Measurements from ENCODE around the gene INTS2. TPM values are rescaled to one million over a fixed set of nuclear protein-coding genes. Genes with fewer than 3 reads are reported as not detected.

Gene INTS2
- 9.8 and 10.6 TPM in 2 replicates for total RNA-seq

- no peak for TF ChIP-seq CTCF (IDR thresholded peaks at IDR 0.05; ENCODE audit: extremely low read depth, low read depth, low read length)
- peak within 1 kb of the TSS; percentile 75 for H3K27ac ChIP-seq (ENCODE audit: low read depth, low read length)
- H3K36me3 ChIP-seq (ENCODE audit: insufficient read depth, low read length) = peaks cover 13% of the 10 kb centered on the region
- peaks cover 11% of the 10 kb centered on the region for H3K79me2 ChIP-seq (ENCODE audit: insufficient read depth, low read length)
- no peaks in the 10 kb centered on the region for H3K9me3 ChIP-seq (ENCODE audit: low read depth, low read length)
- peak within 1 kb of the TSS; percentile 95 for H2AFZ ChIP-seq (ENCODE audit: low read length)
- H3K27me3 ChIP-seq (ENCODE audit: insufficient read depth, low read length) = no peaks in the 10 kb centered on the region
- DNase-seq (ENCODE audit: insufficient read length, low spot score, missing footprints) = peak; percentile 96
- H4K20me1 ChIP-seq (ENCODE audit: insufficient read depth, low read length) = no peaks in the 10 kb centered on the region
- H3K4me3 ChIP-seq (ENCODE audit: insufficient read depth, low read length) = peak within 1 kb of the TSS; percentile 84
- H3K4me2 ChIP-seq (ENCODE audit: insufficient read depth, low read length) = peak within 1 kb of the TSS; percentile 91
- peaks cover 15% of the 10 kb centered on the region for H3K4me1 ChIP-seq (ENCODE audit: insufficient read depth, low read length)
Measured at GRCh38 chr17:61927208-61928100, at the start of gene INTS2. Gene INTS2 (minus strand): TSS chr17:61927982. CDS start chr17:61926644, 1,338 bp downstream.

- no peaks in the 10 kb centered on the region for H3K27me3 ChIP-seq (ENCODE audit: insufficient read depth, low read length)
- no peak for TF ChIP-seq CTCF (IDR thresholded peaks at IDR 0.05; ENCODE audit: extremely low read depth, low read depth, low read length)
- H3K36me3 ChIP-seq (ENCODE audit: insufficient read depth, low read length) = peaks cover 32% of the 10 kb centered on the region
- no peak overlapping the region for H3K27ac ChIP-seq (ENCODE audit: low read depth, low read length)
- H3K9me3 ChIP-seq (ENCODE audit: low read depth, low read length) = no peaks in the 10 kb centered on the region
- no peak overlapping the region for H2AFZ ChIP-seq (ENCODE audit: low read length)
- H3K79me2 ChIP-seq (ENCODE audit: insufficient read depth, low read length) = peaks cover 42% of the 10 kb centered on the region
- no peaks in the 10 kb centered on the region for H3K4me1 ChIP-seq (ENCODE audit: insufficient read depth, low read length)
- no peak for DNase-seq (ENCODE audit: insufficient read length, low spot score, missing footprints)
- H3K4me3 ChIP-seq (ENCODE audit: insufficient read depth, low read length) = no peak overlapping the region
- no peak overlapping the region for H3K4me2 ChIP-seq (ENCODE audit: insufficient read depth, low read length)
- H4K20me1 ChIP-seq (ENCODE audit: insufficient read depth, low read length) = peaks cover 13% of the 10 kb centered on the region
Measured at GRCh38 chr17:61974115-61974514, 46.3 kb upstream of the INTS2 start.

GRCh38 chr17:61972311-61972710, 44.5 kb upstream of the INTS2 start:
- no peak for TF ChIP-seq CTCF (IDR thresholded peaks at IDR 0.05; ENCODE audit: extremely low read depth, low read depth, low read length)
- no peak overlapping the region for H3K4me2 ChIP-seq (ENCODE audit: insufficient read depth, low read length)
- H3K9me3 ChIP-seq (ENCODE audit: low read depth, low read length) = no peaks in the 10 kb centered on the region
- H3K79me2 ChIP-seq (ENCODE audit: insufficient read depth, low read length) = peaks cover 36% of the 10 kb centered on the region
- H3K4me3 ChIP-seq (ENCODE audit: insufficient read depth, low read length) = no peak overlapping the region
- no peaks in the 10 kb centered on the region for H3K27me3 ChIP-seq (ENCODE audit: insufficient read depth, low read length)
- H3K4me1 ChIP-seq (ENCODE audit: insufficient read depth, low read length) = no peaks in the 10 kb centered on the region
- peaks cover 40% of the 10 kb centered on the region for H3K36me3 ChIP-seq (ENCODE audit: insufficient read depth, low read length)
- H3K27ac ChIP-seq (ENCODE audit: low read depth, low read length) = no peak overlapping the region
- no peak overlapping the region for H2AFZ ChIP-seq (ENCODE audit: low read length)
- peaks cover 13% of the 10 kb centered on the region for H4K20me1 ChIP-seq (ENCODE audit: insufficient read depth, low read length)
- DNase-seq (ENCODE audit: insufficient read length, low spot score, missing footprints) = no peak

- Histone ChIP-seq H3K4me1 (ENCODE audit: insufficient read depth, low read length) (no peaks in the 10 kb centered on the region), H3K36me3 (ENCODE audit: insufficient read depth, low read length) (peaks cover 55% of the 10 kb centered on the region)
- no peak for TF ChIP-seq CTCF (IDR thresholded peaks at IDR 0.05; ENCODE audit: extremely low read depth, low read depth, low read length)
Measured at GRCh38 chr17:61970030-61970429, 42.2 kb upstream of the INTS2 start.

More at GRCh38 chr17:61970030-61970429, 42.2 kb upstream of the INTS2 start:
- H3K27me3 ChIP-seq (ENCODE audit: insufficient read depth, low read length) = no peaks in the 10 kb centered on the region
- H3K79me2 ChIP-seq (ENCODE audit: insufficient read depth, low read length) = peaks cover 24% of the 10 kb centered on the region
- no peaks in the 10 kb centered on the region for H3K9me3 ChIP-seq (ENCODE audit: low read depth, low read length)
- H4K20me1 ChIP-seq (ENCODE audit: insufficient read depth, low read length) = peaks cover 10% of the 10 kb centered on the region
- no peak overlapping the region for H3K27ac ChIP-seq (ENCODE audit: low read depth, low read length)
- H3K4me3 ChIP-seq (ENCODE audit: insufficient read depth, low read length) = no peak overlapping the region
- no peak overlapping the region for H3K4me2 ChIP-seq (ENCODE audit: insufficient read depth, low read length)
- no peak overlapping the region for H2AFZ ChIP-seq (ENCODE audit: low read length)
- DNase-seq (ENCODE audit: insufficient read length, low spot score, missing footprints) = no peak
